DMS53 (cell line): Measurements from ENCODE around the gene CEP164.

ENCODE experiments used
- DNase-seq: peaks from one replicate; lab custom pipeline; 2025; lab: John Stamatoyannopoulos, UW

Gene CEP164

GRCh38 chr11:117327567-117328374, at the start of gene CEP164:
Gene CEP164 (plus strand): TSS chr11:117327854. CDS start chr11:117338587, 10,733 bp downstream.
- DNase-seq, result peak; percentile 99

GRCh38 chr11:117278347-117278746, 49.3 kb upstream of the CEP164 start:
- no peak for DNase-seq

- no peak for DNase-seq
Measured at GRCh38 chr11:117279711-117280376, 47.8 kb upstream of the CEP164 start.

GRCh38 chr11:117281159-117281558, 46.5 kb upstream of the CEP164 start:
- DNase-seq, result no peak

- DNase-seq, result no peak
Measured at GRCh38 chr11:117281869-117282268, 45.8 kb upstream of the CEP164 start.

GRCh38 chr11:117282956-117283355, 44.7 kb upstream of the CEP164 start:
- DNase-seq, result no peak

- DNase-seq, result no peak
Measured at GRCh38 chr11:117284053-117284452, 43.6 kb upstream of the CEP164 start.

- DNase-seq, result no peak
Measured at GRCh38 chr11:117286588-117286987, 41.1 kb upstream of the CEP164 start.

GRCh38 chr11:117287668-117288067, 40.0 kb upstream of the CEP164 start:
- DNase-seq, result no peak

GRCh38 chr11:117289795-117290194, 37.9 kb upstream of the CEP164 start:
- DNase-seq, result no peak

- no peak for DNase-seq
Measured at GRCh38 chr11:117290809-117291396, 36.8 kb upstream of the CEP164 start, which contains the start of gene BACE1-AS. Gene BACE1-AS (plus strand): TSS chr11:117291346.

- no peak for DNase-seq
Measured at GRCh38 chr11:117292616-117293015, 35.0 kb upstream of the CEP164 start.

GRCh38 chr11:117295438-117296137, 32.1 kb upstream of the CEP164 start:
- no peak for DNase-seq

- no peak for DNase-seq
Measured at GRCh38 chr11:117296881-117297280, 30.8 kb upstream of the CEP164 start.

GRCh38 chr11:117298195-117298594, 29.5 kb upstream of the CEP164 start:
- DNase-seq, result no peak

- DNase-seq, result peak; percentile 80
Measured at GRCh38 chr11:117299351-117300282, 28.0 kb upstream of the CEP164 start.

- DNase-seq, result peak; percentile 69
Measured at GRCh38 chr11:117300283-117300663, 27.4 kb upstream of the CEP164 start.

GRCh38 chr11:117300773-117301172, 26.9 kb upstream of the CEP164 start:
- DNase-seq, result no peak

GRCh38 chr11:117302228-117302627, 25.4 kb upstream of the CEP164 start:
- peak; percentile 17 for DNase-seq

GRCh38 chr11:117303101-117303500, 24.6 kb upstream of the CEP164 start:
- peak; percentile 91 for DNase-seq

GRCh38 chr11:117303646-117304315, 23.9 kb upstream of the CEP164 start:
- DNase-seq, result peak; percentile 48
